Loucy (cell line): ENCODE data around the gene GRM7.

Experiments used
- H2AFZ ChIP-seq: fragments of 200-600 bp; sonication (generic); 2 replicates; pipeline ENCODE4 v1.6.0; 2016; ENCODE audit warnings: antibody characterized with exemption, mild to moderate bottlenecking, low read length, moderate library complexity
- H3F3A ChIP-seq: fragments of 200-600 bp; 2 replicates; pipeline ENCODE4 v1.6.0; 2016; ENCODE audit warnings: antibody characterized with exemption, low read depth, mild to moderate bottlenecking
- H3K27me3 ChIP-seq: fragments of 200-600 bp; sonication (generic); 2 replicates; pipeline ENCODE4 v1.6.1; 2014; ENCODE audit warnings: low read length, mild to moderate bottlenecking; ENCODE audit not compliant: insufficient read depth, poor library complexity, severe bottlenecking
- H3K36me3 ChIP-seq: fragments of 200-600 bp; sonication (generic); 2 replicates; pipeline ENCODE4 v1.6.1; 2016; ENCODE audit warnings: low read length; ENCODE audit not compliant: insufficient read depth
- H3K4me1 ChIP-seq: fragments of 200-600 bp; sonication (generic); 2 replicates; pipeline ENCODE4 v1.5.1; 2014; ENCODE audit warnings: low read length, mild to moderate bottlenecking; ENCODE audit not compliant: insufficient read depth, poor library complexity, severe bottlenecking
- H3K4me2 ChIP-seq: fragments of 200-600 bp; sonication (generic); 2 replicates; pipeline ENCODE4 v1.6.0; 2014; ENCODE audit warnings: antibody characterized with exemption, low read length, low read depth, mild to moderate bottlenecking; ENCODE audit not compliant: poor library complexity, severe bottlenecking
- H3K4me3 ChIP-seq: fragments of 200-600 bp; sonication (generic); 2 replicates; pipeline ENCODE4 v1.5.1; 2014; ENCODE audit warnings: low read length, mild to moderate bottlenecking, mixed read lengths; ENCODE audit not compliant: poor library complexity, severe bottlenecking
- H3K79me2 ChIP-seq: fragments of 200-600 bp; sonication (generic); 2 replicates; pipeline ENCODE4 v1.6.1; 2014; ENCODE audit warnings: low read length; ENCODE audit not compliant: insufficient read depth
- H3K9ac ChIP-seq: fragments of 200-600 bp; sonication (generic); 2 replicates; pipeline ENCODE4 v1.6.0; 2014; ENCODE audit warnings: mild to moderate bottlenecking, low read depth, low read length, moderate library complexity; ENCODE audit not compliant: poor library complexity, severe bottlenecking
- H3K9me2 ChIP-seq: fragments of 200-600 bp; sonication (generic); replicated peaks from 2 replicates; pipeline ENCODE4 v1.6.1; 2016; ENCODE audit warnings: low read depth, low read length, mixed read lengths
- H3K9me3 ChIP-seq: fragments of 200-600 bp; sonication (generic); 2 replicates; pipeline ENCODE4 v1.6.1; 2014; ENCODE audit warnings: mild to moderate bottlenecking, antibody characterized with exemption, low read length, low read depth; ENCODE audit not compliant: insufficient read depth
- H4K20me1 ChIP-seq: fragments of 200-600 bp; sonication (generic); 2 replicates; pipeline ENCODE4 v1.6.0; 2014; ENCODE audit warnings: antibody characterized with exemption, low read length, mild to moderate bottlenecking; ENCODE audit not compliant: insufficient read depth, poor library complexity, severe bottlenecking
- CTCF ChIP-seq: fragments of 200-600 bp; sonication (generic); conservative IDR thresholded peaks from 2 replicates; pipeline ENCODE4 v1.5.1; 2014; ENCODE audit warnings: mild to moderate bottlenecking, antibody characterized with exemption, low read length
- EZH2phosphoT487 ChIP-seq: fragments of 200-600 bp; IDR thresholded peaks from 2 replicates; pipeline ENCODE4 v1.6.1; 2018; ENCODE audit warnings: antibody characterized with exemption, mild to moderate bottlenecking, moderate library complexity, borderline replicate concordance

Gene GRM7

GRCh38 chr3:7692866-7693265 is 832.0 kb downstream of the GRM7 start:
- no peaks in the 10 kb centered on the region for H3K9me3 ChIP-seq
- H3K79me2 ChIP-seq, result no peaks in the 10 kb centered on the region
- no peaks in the 10 kb centered on the region for H3K9me2 ChIP-seq
- TF ChIP-seq CTCF (no peak), EZH2phosphoT487 (no peak)
- H3K4me2 ChIP-seq, result no peak overlapping the region
- no peaks in the 10 kb centered on the region for H3F3A ChIP-seq
- H3K4me1 ChIP-seq, result no peaks in the 10 kb centered on the region
- no peak overlapping the region for H3K4me3 ChIP-seq
- no peak overlapping the region for H2AFZ ChIP-seq
- no peaks in the 10 kb centered on the region for H3K36me3 ChIP-seq
- no peak overlapping the region for H3K9ac ChIP-seq
- no peaks in the 10 kb centered on the region for H4K20me1 ChIP-seq
- no peaks in the 10 kb centered on the region for H3K27me3 ChIP-seq

GRCh38 chr3:7693976-7694375 is 833.1 kb downstream of the GRM7 start:
- TF ChIP-seq EZH2phosphoT487, result no peak
- TF ChIP-seq CTCF, result no peak
- H3K36me3 ChIP-seq, result no peaks in the 10 kb centered on the region
- H3K9ac ChIP-seq, result no peak overlapping the region
- H3K4me3 ChIP-seq, result no peak overlapping the region
- no peaks in the 10 kb centered on the region for H3K9me2 ChIP-seq
- no peaks in the 10 kb centered on the region for H3F3A ChIP-seq
- H3K4me2 ChIP-seq, result no peak overlapping the region
- H3K27me3 ChIP-seq, result no peaks in the 10 kb centered on the region
- H3K9me3 ChIP-seq, result no peaks in the 10 kb centered on the region
- no peaks in the 10 kb centered on the region for H3K4me1 ChIP-seq
- no peaks in the 10 kb centered on the region for H3K79me2 ChIP-seq
- no peaks in the 10 kb centered on the region for H4K20me1 ChIP-seq
- no peak overlapping the region for H2AFZ ChIP-seq

- H3K36me3 ChIP-seq, result no peaks in the 10 kb centered on the region
- no peak overlapping the region for H3K9ac ChIP-seq
- H3K9me2 ChIP-seq, result no peaks in the 10 kb centered on the region
- H3K4me3 ChIP-seq, result no peak overlapping the region
- H3K4me1 ChIP-seq, result no peaks in the 10 kb centered on the region
- H3F3A ChIP-seq, result no peaks in the 10 kb centered on the region
- H4K20me1 ChIP-seq, result no peaks in the 10 kb centered on the region
- no peak overlapping the region for H2AFZ ChIP-seq
- TF ChIP-seq EZH2phosphoT487 (no peak), CTCF (no peak)
- no peak overlapping the region for H3K4me2 ChIP-seq
- no peaks in the 10 kb centered on the region for H3K27me3 ChIP-seq
- no peaks in the 10 kb centered on the region for H3K79me2 ChIP-seq
- H3K9me3 ChIP-seq, result no peaks in the 10 kb centered on the region
Measured at GRCh38 chr3:7695049-7695448, 834.1 kb downstream of the GRM7 start.
